ENCODE measurements around the gene FAM168A. TPM values are rescaled to one million over a fixed set of nuclear protein-coding genes. Genes with fewer than 3 reads are reported as not detected.
A peak's percentile ranks its signal among the peaks of the same experiment; 100 is the strongest.
"Not testable (repeated sequence)": the region's sequence is repeated elsewhere in the genome, so short reads cannot be mapped to it uniquely, and the experiment has no call there.

Gene FAM168A
- total RNA-seq, 1 experiment from 2014 or later, result 25.9 TPM

GRCh38 chr11:73586791-73587190 lies 11.1 kb downstream of the FAM168A start:
- CTCF ChIA-PET, result no interaction called here

GRCh38 chr11:73585834-73586575 lies 11.9 kb downstream of the FAM168A start:
- ATAC-seq (no peak), DNase-seq (ENCODE audit: low spot score) (no peak)
- Mint-ChIP-seq H3K27ac (no peak overlapping the region; the same call in 1 of the 2 replicates), H3K9me3 (peaks cover 4% of the 10 kb centered on the region; the same call in 1 of the 2 replicates), H3K27me3 (ENCODE audit: low read depth) (no peaks in the 10 kb centered on the region), H3K4me3 (no peak overlapping the region), H3K36me3 (peaks cover 8% of the 10 kb centered on the region; the same call in 1 of the 2 replicates), H3K4me1 (peaks cover 5% of the 10 kb centered on the region)
- ChIA-PET CTCF (no interaction called here), POLR2A (no interaction called here)
- peak; percentile 66; the same call in 1 of the 2 replicates for TF ChIP-seq ZNF121 (CRISPR knock-in tag; IDR thresholded peaks at IDR 0.05)
- TF ChIP-seq FOXP1 (CRISPR knock-in tag; IDR thresholded peaks at IDR 0.05; ENCODE audit: borderline replicate concordance), result no peak

More at GRCh38 chr11:73586791-73587190, 11.1 kb downstream of the FAM168A start:
- peaks cover 4% of the 10 kb centered on the region; the same call in 1 of the 2 replicates for H3K9me3 Mint-ChIP-seq
- ATAC-seq (no peak), DNase-seq (ENCODE audit: low spot score) (no peak)
- TF ChIP-seq NR3C1 (CRISPR knock-in tag; conservative IDR thresholded peaks at IDR 0.05; ENCODE audit: low read depth) (no peak), MLX (CRISPR knock-in tag; IDR thresholded peaks at IDR 0.05) (no peak), TEAD4 (CRISPR knock-in tag; IDR thresholded peaks at IDR 0.05) (no peak), RELA (CRISPR knock-in tag; IDR thresholded peaks at IDR 0.05; ENCODE audit: borderline replicate concordance) (no peak), FOXP1 (CRISPR knock-in tag; IDR thresholded peaks at IDR 0.05; ENCODE audit: borderline replicate concordance) (no peak), MAX (CRISPR knock-in tag; IDR thresholded peaks at IDR 0.05) (no peak), CTCF (IDR thresholded peaks at IDR 0.05) (no peak)
- H3K4me1 Mint-ChIP-seq, result peaks cover 13% of the 10 kb centered on the region
- H3K27ac Mint-ChIP-seq, result no peak overlapping the region
- H3K4me3 Mint-ChIP-seq, result no peak overlapping the region
- peaks cover 8% of the 10 kb centered on the region; the same call in 1 of the 2 replicates for H3K36me3 Mint-ChIP-seq
- no peaks in the 10 kb centered on the region for H3K27me3 Mint-ChIP-seq (ENCODE audit: low read depth)
- POLR2A ChIA-PET, result no interaction called here

GRCh38 chr11:73584831-73585230 lies 13.1 kb downstream of the FAM168A start:
- no peak for TF ChIP-seq NR1H2 (CRISPR knock-in tag; IDR thresholded peaks at IDR 0.05)
- no peak for TF ChIP-seq CREB1 (CRISPR knock-in tag; IDR thresholded peaks at IDR 0.05)
- TF ChIP-seq TEAD1 (CRISPR knock-in tag; IDR thresholded peaks at IDR 0.05), result no peak
- CTCF ChIA-PET, result no interaction called here
- DNase-seq (ENCODE audit: low spot score), result no peak
- peaks cover 4% of the 10 kb centered on the region; the same call in 1 of the 2 replicates for H3K9me3 Mint-ChIP-seq
- no peak overlapping the region for H3K4me3 Mint-ChIP-seq
- no peak for ATAC-seq
- H3K27ac Mint-ChIP-seq, result peak overlapping the region; percentile 57
- no peaks in the 10 kb centered on the region for H3K27me3 Mint-ChIP-seq (ENCODE audit: low read depth)
- POLR2A ChIA-PET, result no interaction called here
- peaks cover 8% of the 10 kb centered on the region; the same call in 1 of the 2 replicates for H3K36me3 Mint-ChIP-seq
- H3K4me1 Mint-ChIP-seq, result no peaks in the 10 kb centered on the region

GRCh38 chr11:73582653-73583052 lies 15.3 kb downstream of the FAM168A start:
- H3K27ac Mint-ChIP-seq, result peak overlapping the region; percentile 19; the same call in 1 of the 2 replicates
- DNase-seq (ENCODE audit: low spot score) (no peak), ATAC-seq (no peak)
- H3K4me3 Mint-ChIP-seq, result no peak overlapping the region
- H3K36me3 Mint-ChIP-seq, result peaks cover 6% of the 10 kb centered on the region; the same call in 1 of the 2 replicates
- TF ChIP-seq ZBTB43 (CRISPR knock-in tag; IDR thresholded peaks at IDR 0.05) (no peak), SMAD4 (CRISPR knock-in tag; IDR thresholded peaks at IDR 0.05) (no peak), ZNF396 (CRISPR knock-in tag; IDR thresholded peaks at IDR 0.05; ENCODE audit: borderline replicate concordance) (no peak), ZNF138 (CRISPR knock-in tag; conservative IDR thresholded peaks at IDR 0.05) (no peak), TP53 (CRISPR knock-in tag; IDR thresholded peaks at IDR 0.05) (no peak)
- H3K27me3 Mint-ChIP-seq (ENCODE audit: low read depth), result no peaks in the 10 kb centered on the region
- H3K4me1 Mint-ChIP-seq, result peaks cover 13% of the 10 kb centered on the region
- ChIA-PET CTCF (no interaction called here), POLR2A (no interaction called here)
- H3K9me3 Mint-ChIP-seq, result peaks cover 4% of the 10 kb centered on the region; the same call in 1 of the 2 replicates

- DNase-seq (ENCODE audit: low spot score); POLR2A ChIA-PET; H3K27me3 Mint-ChIP-seq (ENCODE audit: low read depth); H3K36me3 Mint-ChIP-seq; H3K9me3 Mint-ChIP-seq; H3K4me3 Mint-ChIP-seq; CTCF ChIA-PET; H3K27ac Mint-ChIP-seq; ATAC-seq: not testable (repeated sequence)
- H3K4me1 Mint-ChIP-seq, result peaks cover 28% of the 10 kb centered on the region
Measured at GRCh38 chr11:73580749-73581148, 17.2 kb downstream of the FAM168A start.
